ENCODE measurements around the gene RFPL1. TPM values are rescaled to one million over a fixed set of nuclear protein-coding genes. Genes with fewer than 3 reads are reported as not detected.

Gene RFPL1
- total RNA-seq, 2 donors from 2014 or later, result not detected

GRCh38 chr22:29477723-29478318 is 39.4 kb downstream of the RFPL1 start:
- TF ChIP-seq CTCF (IDR thresholded peaks at IDR 0.05) (no peak), POLR2A (IDR thresholded peaks at IDR 0.05) (no peak)
- ATAC-seq (no peak), DNase-seq (no peak)
- H3K36me3 ChIP-seq (replicated peaks in 1 of 2; ENCODE audit: insufficient read depth in 1 of 2, low read depth in 2 of 2), result no peaks in the 10 kb centered on the region
- no peak overlapping the region for H3K4me3 ChIP-seq
- intact Hi-C loops (cut with DNase I), result no loop called here
- H3K9me3 ChIP-seq, result no peaks in the 10 kb centered on the region
- H3K27me3 ChIP-seq, result peaks cover 7 to 28% of the 10 kb centered on the region in 2 donors
- 19 to 30% methylated on average over 3 to 4 of the region's 4 CpGs for WGBS, 2 donors
- H3K4me1 ChIP-seq, result peaks cover 22% of the 10 kb centered on the region
- H3K27ac ChIP-seq, result no peak overlapping the region

- 12 to 18% methylated on average over 19 to 21 of the region's 21 CpGs for WGBS, 2 donors
- no peak overlapping the region for H3K4me3 ChIP-seq
- no peak for TF ChIP-seq POLR2A (IDR thresholded peaks at IDR 0.05)
- no peak for TF ChIP-seq CTCF (IDR thresholded peaks at IDR 0.05)
- H3K27me3 ChIP-seq, result peaks cover 7 to 28% of the 10 kb centered on the region in 2 donors
- H3K27ac ChIP-seq, result no peak overlapping the region
- DNase-seq (peak in 2 of 4 donors; percentile 16 to 20), ATAC-seq (no peak)
- peaks cover 22% of the 10 kb centered on the region for H3K4me1 ChIP-seq
- no peaks in the 10 kb centered on the region for H3K36me3 ChIP-seq (replicated peaks in 1 of 2; ENCODE audit: insufficient read depth in 1 of 2, low read depth in 2 of 2)
- no peaks in the 10 kb centered on the region for H3K9me3 ChIP-seq
- intact Hi-C loops (cut with DNase I), result no loop called here
Observed at GRCh38 chr22:29478326-29479276, 40.2 kb downstream of the RFPL1 start.

- H3K27me3 ChIP-seq, result peaks cover 7 to 28% of the 10 kb centered on the region in 2 donors
- DNase-seq, result no peak
- intact Hi-C loops (cut with DNase I), result no loop called here
Observed at GRCh38 chr22:29479417-29480261, 41.3 kb downstream of the RFPL1 start, which contains the start of gene NEFH. Gene NEFH (plus strand): TSS chr22:29480218. CDS start chr22:29480263, 45 bp downstream.

GRCh38 chr22:29480262-29480511 is 41.8 kb downstream of the RFPL1 start:
- no peak for DNase-seq
- intact Hi-C loops (cut with DNase I), result no loop called here
- Histone ChIP-seq H3K4me1 (peaks cover 22% of the 10 kb centered on the region), H3K27me3 (peaks cover 7 to 28% of the 10 kb centered on the region in 2 donors), H3K4me3 (no peak overlapping the region), H3K9me3 (no peaks in the 10 kb centered on the region), H3K27ac (no peak overlapping the region), H3K36me3 (replicated peaks in 1 of 2; ENCODE audit: insufficient read depth in 1 of 2, low read depth in 2 of 2) (no peaks in the 10 kb centered on the region)
- WGBS, 2 donors, result 2% methylated on average over 34 of the region's 39 CpGs; no CpG with 5 or more reads in 1 of the 2 donors
- TF ChIP-seq POLR2A (IDR thresholded peaks at IDR 0.05) (no peak), CTCF (IDR thresholded peaks at IDR 0.05) (no peak)
- ATAC-seq, result no peak

More at GRCh38 chr22:29479417-29480261, 41.3 kb downstream of the RFPL1 start, which contains the start of gene NEFH:
- TF ChIP-seq CTCF (IDR thresholded peaks at IDR 0.05), result no peak
- TF ChIP-seq POLR2A (IDR thresholded peaks at IDR 0.05), result no peak
- Histone ChIP-seq H3K27ac (no peak within 1 kb of the TSS), H3K36me3 (replicated peaks in 1 of 2; ENCODE audit: insufficient read depth in 1 of 2, low read depth in 2 of 2) (no peaks in the 10 kb centered on the region), H3K4me3 (no peak within 1 kb of the TSS), H3K9me3 (no peaks in the 10 kb centered on the region), H3K4me1 (peaks cover 22% of the 10 kb centered on the region)
- 11 to 12% methylated on average over 25 to 48 of the region's 48 CpGs for WGBS, 2 donors
- ATAC-seq, result no peak
